ENCODE data around the gene CST1.
A peak's percentile ranks its signal among the peaks of the same experiment; 100 is the strongest.
"Not testable (repeated sequence)": the region's sequence is repeated elsewhere in the genome, so short reads cannot be mapped to it uniquely, and the experiment has no call there.

The CST1 gene

GRCh38 chr20:23746321-23746720, 4.4 kb downstream of the CST1 start:
- no peaks in the 10 kb centered on the region for H3K9me3 ChIP-seq (ENCODE audit: insufficient read depth, low read length)
- H3K9ac ChIP-seq (ENCODE audit: insufficient read length, low read depth), result no peak overlapping the region
- H3K36me3 ChIP-seq (ENCODE audit: insufficient read depth, insufficient read length, low read length), result no peaks in the 10 kb centered on the region
- H3K4me1 ChIP-seq (ENCODE audit: insufficient read depth, insufficient read length), result peaks cover 2% of the 10 kb centered on the region
- no peak for DNase-seq (ENCODE audit: low read depth, low spot score)
- H3K4me3 ChIP-seq (ENCODE audit: insufficient read length, low read depth), result no peak overlapping the region
- H3K27me3 ChIP-seq (ENCODE audit: insufficient read depth, insufficient read length), result no peaks in the 10 kb centered on the region
- TF ChIP-seq YY1 (IDR thresholded peaks at IDR 0.05; ENCODE audit: insufficient read depth, insufficient read length) (no peak), ZNF274 (IDR thresholded peaks at IDR 0.05; ENCODE audit: low read depth, low read length) (no peak), SUZ12 (IDR thresholded peaks at IDR 0.05; ENCODE audit: extremely low read depth, insufficient read depth, insufficient read length) (no peak)

GRCh38 chr20:23745247-23745646, 5.5 kb downstream of the CST1 start:
- DNase-seq (ENCODE audit: low read depth, low spot score), result no peak
- TF ChIP-seq SUZ12 (IDR thresholded peaks at IDR 0.05; ENCODE audit: extremely low read depth, insufficient read depth, insufficient read length) (no peak), ZNF274 (IDR thresholded peaks at IDR 0.05; ENCODE audit: low read depth, low read length) (no peak), YY1 (IDR thresholded peaks at IDR 0.05; ENCODE audit: insufficient read depth, insufficient read length) (no peak)
- peaks cover 2% of the 10 kb centered on the region for H3K4me1 ChIP-seq (ENCODE audit: insufficient read depth, insufficient read length)
- H3K9me3 ChIP-seq (ENCODE audit: insufficient read depth, low read length), result no peaks in the 10 kb centered on the region
- no peaks in the 10 kb centered on the region for H3K27me3 ChIP-seq (ENCODE audit: insufficient read depth, insufficient read length)
- H3K9ac ChIP-seq (ENCODE audit: insufficient read length, low read depth), result no peak overlapping the region
- H3K36me3 ChIP-seq (ENCODE audit: insufficient read depth, insufficient read length, low read length), result no peaks in the 10 kb centered on the region
- no peak overlapping the region for H3K4me3 ChIP-seq (ENCODE audit: insufficient read length, low read depth)

DNA sequence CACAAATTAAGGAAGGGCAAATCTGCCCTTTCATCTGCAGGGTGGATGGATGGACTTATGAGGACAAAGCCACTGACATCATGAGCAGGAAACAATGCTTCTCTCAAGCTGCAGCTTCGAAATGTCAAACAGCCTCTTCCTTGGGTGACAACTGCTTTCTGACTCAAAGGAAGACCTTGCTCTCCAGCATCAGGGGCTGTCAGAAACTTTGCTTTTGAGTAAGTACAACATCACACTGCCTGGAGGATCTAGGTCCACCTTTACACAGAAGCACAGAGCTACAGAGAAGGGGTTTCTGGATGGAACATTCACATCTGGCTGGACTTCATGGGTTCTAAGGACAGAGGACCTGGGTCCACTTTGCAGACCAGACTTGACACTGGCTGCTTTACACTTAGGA, 5.9 kb downstream of the CST1 start:
- H3K27me3 ChIP-seq (ENCODE audit: insufficient read depth, insufficient read length), result no peaks in the 10 kb centered on the region
- H3K4me1 ChIP-seq (ENCODE audit: insufficient read depth, insufficient read length), result no peaks in the 10 kb centered on the region
- no peak for TF ChIP-seq ZNF274 (IDR thresholded peaks at IDR 0.05; ENCODE audit: low read depth, low read length)
- no peak for TF ChIP-seq SUZ12 (IDR thresholded peaks at IDR 0.05; ENCODE audit: extremely low read depth, insufficient read depth, insufficient read length)
- TF ChIP-seq YY1 (IDR thresholded peaks at IDR 0.05; ENCODE audit: insufficient read depth, insufficient read length), result no peak
- H3K9ac ChIP-seq (ENCODE audit: insufficient read length, low read depth), result no peak overlapping the region
- no peak for DNase-seq (ENCODE audit: low read depth, low spot score)
- H3K9me3 ChIP-seq (ENCODE audit: insufficient read depth, low read length), result no peaks in the 10 kb centered on the region
- H3K4me3 ChIP-seq (ENCODE audit: insufficient read length, low read depth), result no peak overlapping the region
- no peaks in the 10 kb centered on the region for H3K36me3 ChIP-seq (ENCODE audit: insufficient read depth, insufficient read length, low read length)

DNA sequence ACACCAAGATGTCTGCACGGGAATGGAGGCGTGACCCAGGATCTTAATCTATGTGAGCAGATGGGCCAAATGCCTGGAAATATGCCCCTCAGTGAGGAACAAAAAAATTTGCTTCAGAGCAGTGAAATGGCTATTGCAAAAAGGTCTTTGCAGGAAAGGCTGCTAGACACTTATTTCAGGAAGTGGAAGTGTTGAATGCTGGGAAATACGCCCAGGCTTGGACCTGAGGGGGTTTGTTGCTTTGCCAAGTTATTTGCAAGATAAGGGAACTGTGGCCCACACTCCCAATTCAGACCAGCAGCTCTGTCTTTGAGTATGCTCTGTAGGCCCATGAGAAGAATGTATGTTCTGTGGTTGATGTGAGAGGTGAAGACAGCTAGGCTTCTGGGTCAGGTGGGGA, 15.3 kb downstream of the CST1 start:
- H3K9me3 ChIP-seq (ENCODE audit: insufficient read depth, low read length); H3K36me3 ChIP-seq (ENCODE audit: insufficient read depth, insufficient read length, low read length); H3K4me3 ChIP-seq (ENCODE audit: insufficient read length, low read depth); H3K27me3 ChIP-seq (ENCODE audit: insufficient read depth, insufficient read length); H3K9ac ChIP-seq (ENCODE audit: insufficient read length, low read depth); H3K4me1 ChIP-seq (ENCODE audit: insufficient read depth, insufficient read length); DNase-seq (ENCODE audit: low read depth, low spot score): not testable (repeated sequence)

DNA sequence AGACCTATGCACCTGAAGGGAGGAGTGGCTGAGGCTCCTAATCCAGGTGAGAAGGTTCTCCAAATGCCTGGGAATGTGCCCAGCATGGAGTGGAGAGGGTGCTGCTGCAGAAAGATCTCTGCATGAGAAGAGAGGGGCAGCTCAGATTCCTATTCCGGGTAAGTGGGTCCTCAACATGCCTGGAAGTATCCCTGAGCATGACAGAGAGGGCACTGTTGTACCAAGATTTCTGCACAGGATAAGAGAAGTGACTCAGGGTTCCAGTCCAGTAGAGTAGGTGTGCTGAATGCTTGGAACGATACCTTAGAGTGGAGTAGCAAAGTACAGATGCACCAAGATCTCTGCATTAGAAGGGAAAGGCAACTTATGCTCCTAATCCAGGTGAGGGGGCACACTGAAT, 15.8 kb downstream of the CST1 start:
- not testable (repeated sequence) for DNase-seq (ENCODE audit: low read depth, low spot score); H3K36me3 ChIP-seq (ENCODE audit: insufficient read depth, insufficient read length, low read length); H3K4me1 ChIP-seq (ENCODE audit: insufficient read depth, insufficient read length); H3K4me3 ChIP-seq (ENCODE audit: insufficient read length, low read depth); H3K27me3 ChIP-seq (ENCODE audit: insufficient read depth, insufficient read length); H3K9ac ChIP-seq (ENCODE audit: insufficient read length, low read depth); H3K9me3 ChIP-seq (ENCODE audit: insufficient read depth, low read length)

DNA sequence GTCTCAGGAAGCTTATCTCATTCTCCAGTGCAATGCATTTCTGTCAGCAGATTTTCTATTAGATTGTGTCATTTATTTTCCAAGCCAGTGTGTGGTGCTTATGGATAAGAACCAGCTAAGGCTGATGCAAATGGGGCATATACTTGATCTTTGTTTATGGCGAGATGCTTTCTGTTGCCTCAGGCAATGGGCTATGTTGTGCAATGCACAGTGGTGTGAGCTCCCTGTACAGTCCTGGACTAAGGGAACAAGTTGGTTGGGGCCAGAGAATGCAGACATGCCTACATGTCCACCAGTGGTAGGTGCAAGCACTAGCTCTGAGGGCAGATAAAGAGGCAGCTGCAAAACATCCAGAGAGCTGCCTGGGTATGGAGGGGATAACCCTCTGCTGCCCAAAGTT, 16.3 kb downstream of the CST1 start:
- not testable (repeated sequence) for H3K9ac ChIP-seq (ENCODE audit: insufficient read length, low read depth); H3K4me1 ChIP-seq (ENCODE audit: insufficient read depth, insufficient read length); H3K4me3 ChIP-seq (ENCODE audit: insufficient read length, low read depth); DNase-seq (ENCODE audit: low read depth, low spot score); H3K36me3 ChIP-seq (ENCODE audit: insufficient read depth, insufficient read length, low read length); H3K27me3 ChIP-seq (ENCODE audit: insufficient read depth, insufficient read length); H3K9me3 ChIP-seq (ENCODE audit: insufficient read depth, low read length)

DNA sequence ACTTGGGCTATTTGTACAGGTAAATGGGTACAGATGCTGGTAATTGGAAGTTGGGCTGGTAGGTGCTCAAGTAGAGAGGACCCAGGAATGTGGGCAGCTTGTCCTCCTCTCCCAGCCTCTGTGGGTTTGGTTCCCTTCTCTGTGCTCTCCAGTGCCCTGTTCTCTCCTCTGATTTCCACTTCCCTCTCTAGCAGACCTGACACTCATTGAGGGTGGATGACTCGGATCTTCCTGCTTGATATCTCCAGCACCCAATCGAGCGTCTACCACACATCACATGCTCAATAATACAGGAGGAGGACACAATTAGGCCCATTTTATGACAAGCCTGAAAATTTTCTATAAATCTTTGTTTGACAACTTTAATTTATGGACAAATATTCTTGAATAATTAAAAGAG, 23.7 kb downstream of the CST1 start:
- DNase-seq (ENCODE audit: low read depth, low spot score), result no peak
- TF ChIP-seq YY1 (IDR thresholded peaks at IDR 0.05; ENCODE audit: insufficient read depth, insufficient read length) (no peak), SUZ12 (IDR thresholded peaks at IDR 0.05; ENCODE audit: extremely low read depth, insufficient read depth, insufficient read length) (no peak), ZNF274 (IDR thresholded peaks at IDR 0.05; ENCODE audit: low read depth, low read length) (no peak)

GRCh38 chr20:23725102-23725501, 25.6 kb downstream of the CST1 start:
- DNase-seq (ENCODE audit: low read depth, low spot score), result no peak
- Histone ChIP-seq H3K9ac (ENCODE audit: insufficient read length, low read depth) (no peak overlapping the region), H3K4me1 (ENCODE audit: insufficient read depth, insufficient read length) (no peaks in the 10 kb centered on the region), H3K27me3 (ENCODE audit: insufficient read depth, insufficient read length) (no peaks in the 10 kb centered on the region), H3K9me3 (ENCODE audit: insufficient read depth, low read length) (no peaks in the 10 kb centered on the region), H3K36me3 (ENCODE audit: insufficient read depth, insufficient read length, low read length) (no peaks in the 10 kb centered on the region), H3K4me3 (ENCODE audit: insufficient read length, low read depth) (no peak overlapping the region)
- TF ChIP-seq SUZ12 (IDR thresholded peaks at IDR 0.05; ENCODE audit: extremely low read depth, insufficient read depth, insufficient read length) (no peak), ZNF274 (IDR thresholded peaks at IDR 0.05; ENCODE audit: low read depth, low read length) (no peak), YY1 (IDR thresholded peaks at IDR 0.05; ENCODE audit: insufficient read depth, insufficient read length) (no peak)

More for the DNA sequence above, 23.7 kb downstream of the CST1 start:
- Histone ChIP-seq H3K4me3 (ENCODE audit: insufficient read length, low read depth) (no peak overlapping the region), H3K36me3 (ENCODE audit: insufficient read depth, insufficient read length, low read length) (no peaks in the 10 kb centered on the region), H3K27me3 (ENCODE audit: insufficient read depth, insufficient read length) (no peaks in the 10 kb centered on the region), H3K9me3 (ENCODE audit: insufficient read depth, low read length) (no peaks in the 10 kb centered on the region), H3K9ac (ENCODE audit: insufficient read length, low read depth) (no peak overlapping the region), H3K4me1 (ENCODE audit: insufficient read depth, insufficient read length) (no peaks in the 10 kb centered on the region)

DNA sequence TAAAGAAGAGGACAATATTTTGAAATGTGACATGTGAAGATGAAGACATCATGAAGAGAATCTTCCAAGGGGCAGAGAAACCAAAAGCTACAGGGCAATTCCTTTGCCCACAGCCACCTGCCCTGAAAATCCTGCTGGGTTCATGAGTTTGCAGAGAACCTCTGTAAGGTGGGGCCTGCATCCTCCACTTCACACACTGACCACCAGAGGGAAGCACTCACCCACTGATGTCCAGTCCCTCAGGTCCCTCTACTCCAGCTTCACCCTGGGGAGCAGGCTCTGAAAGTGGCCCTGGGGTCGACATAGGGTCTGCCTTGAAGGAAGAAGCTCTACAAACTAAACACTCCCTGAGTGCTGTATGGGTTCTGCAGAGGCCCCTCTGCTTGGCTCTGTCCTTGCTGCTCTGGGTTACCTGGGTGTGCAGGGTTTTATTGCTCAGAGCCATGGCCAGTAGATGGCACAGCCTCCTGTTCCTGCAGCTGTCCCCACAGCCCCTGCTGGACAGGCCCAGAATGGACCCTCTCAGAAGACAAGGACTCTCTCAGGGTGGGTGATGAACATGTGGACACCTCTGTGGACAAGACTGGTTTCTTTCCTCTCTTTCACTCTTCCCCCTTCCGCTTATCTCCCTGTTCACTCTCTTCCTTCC, 27.0 kb downstream of the CST1 start:
- not testable (repeated sequence) for H3K9ac ChIP-seq (ENCODE audit: insufficient read length, low read depth); H3K36me3 ChIP-seq (ENCODE audit: insufficient read depth, insufficient read length, low read length); H3K4me3 ChIP-seq (ENCODE audit: insufficient read length, low read depth); H3K9me3 ChIP-seq (ENCODE audit: insufficient read depth, low read length); H3K27me3 ChIP-seq (ENCODE audit: insufficient read depth, insufficient read length); H3K4me1 ChIP-seq (ENCODE audit: insufficient read depth, insufficient read length)
- DNase-seq (ENCODE audit: low read depth, low spot score), result peak; percentile 3

DNA sequence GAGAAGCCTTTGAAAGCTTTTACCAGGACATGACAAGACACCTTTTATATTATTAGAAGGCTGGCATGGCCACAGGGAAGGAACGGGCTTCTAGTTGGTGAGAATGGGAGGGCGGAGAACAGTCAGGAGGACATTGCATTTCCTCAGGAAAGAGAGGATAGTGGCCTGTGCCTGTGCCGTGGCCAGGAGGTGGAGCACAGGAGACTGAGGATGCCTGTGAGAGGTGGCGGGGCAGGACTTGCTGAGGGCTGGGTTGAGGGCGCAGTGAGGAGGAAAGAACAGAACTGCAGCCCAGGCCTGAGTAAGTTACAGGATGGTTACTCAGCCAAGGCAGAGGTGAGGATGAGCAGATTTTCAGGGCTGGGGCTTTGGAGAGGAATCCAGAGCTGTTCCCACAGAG, 27.9 kb downstream of the CST1 start:
- H3K9ac ChIP-seq (ENCODE audit: insufficient read length, low read depth); H3K27me3 ChIP-seq (ENCODE audit: insufficient read depth, insufficient read length); H3K36me3 ChIP-seq (ENCODE audit: insufficient read depth, insufficient read length, low read length); DNase-seq (ENCODE audit: low read depth, low spot score); H3K9me3 ChIP-seq (ENCODE audit: insufficient read depth, low read length); H3K4me1 ChIP-seq (ENCODE audit: insufficient read depth, insufficient read length); H3K4me3 ChIP-seq (ENCODE audit: insufficient read length, low read depth): not testable (repeated sequence)

Data from NT2/D1 (cell line).